Mesendoderm (in vitro differentiated cells): ENCODE measurements around the gene NPS.
A peak's percentile ranks its signal among the peaks of the same experiment; 100 is the strongest.

ENCODE experiments used
- DNase-seq: peaks from one replicate; pipeline ENCODE4 v3.0.0; 2013
- H2AK5ac ChIP-seq: 2 replicates; pipeline ENCODE4 v1.6.1; 2013; ENCODE audit warnings: low read length, inconsistent platforms
- H2BK120ac ChIP-seq: 2 replicates; pipeline ENCODE4 v1.6.1; 2013; ENCODE audit warnings: low read depth, mild to moderate bottlenecking, low read length, moderate library complexity, mixed read lengths
- H2BK15ac ChIP-seq: replicated peaks from 2 replicates; pipeline ENCODE4 v1.6.1; 2013; ENCODE audit warnings: low read depth, mild to moderate bottlenecking, moderate library complexity
- H2BK5ac ChIP-seq: 2 replicates; pipeline ENCODE4 v1.6.1; 2013; ENCODE audit warnings: low read length, inconsistent platforms
- H3K18ac ChIP-seq: 2 replicates; pipeline ENCODE4 v1.6.1; 2013; ENCODE audit warnings: mild to moderate bottlenecking, low read length, mixed read lengths
- H3K23ac ChIP-seq: one replicate; pipeline ENCODE4 v1.6.1; 2013; ENCODE audit warnings: low read length
- H3K27ac ChIP-seq: 2 replicates; pipeline ENCODE4 v1.5.1; 2013; ENCODE audit warnings: low read depth, mild to moderate bottlenecking, inconsistent platforms, low read length, moderate library complexity
- H3K27me3 ChIP-seq: 2 replicates; pipeline ENCODE4 v1.6.1; 2013; ENCODE audit warnings: low read length, control low read depth, mild to moderate bottlenecking, inconsistent platforms; ENCODE audit not compliant: insufficient read depth, poor library complexity
- H3K36me3 ChIP-seq: 2 replicates; pipeline ENCODE4 v1.6.1; 2013; ENCODE audit warnings: low read length, inconsistent platforms; ENCODE audit not compliant: control insufficient read depth, insufficient read depth
- H3K4ac ChIP-seq: one replicate; pipeline ENCODE4 v1.6.1; 2013; ENCODE audit warnings: low read depth, mild to moderate bottlenecking, low read length, moderate library complexity
- H3K4me1 ChIP-seq: 2 replicates; pipeline ENCODE4 v1.6.1; 2013; ENCODE audit warnings: low read depth, low read length, inconsistent platforms; ENCODE audit not compliant: control insufficient read depth
- H3K4me2 ChIP-seq: 2 replicates; pipeline ENCODE4 v1.6.1; 2013; ENCODE audit warnings: low read length
- H3K4me3 ChIP-seq: 2 replicates; pipeline ENCODE4 v1.5.1; 2013; ENCODE audit warnings: mild to moderate bottlenecking, low read length
- H3K56ac ChIP-seq: one replicate; pipeline ENCODE4 v1.6.1; 2013; ENCODE audit warnings: low read length
- H3K79me1 ChIP-seq: 2 replicates; pipeline ENCODE4 v1.6.1; 2013; ENCODE audit warnings: low read length, inconsistent platforms
- H3K79me2 ChIP-seq: 2 replicates; pipeline ENCODE4 v1.6.1; 2013; ENCODE audit warnings: mild to moderate bottlenecking, low read length; ENCODE audit not compliant: control insufficient read depth, insufficient read depth
- H3K9ac ChIP-seq: 2 replicates; pipeline ENCODE4 v1.6.1; 2013; ENCODE audit warnings: low read length, inconsistent platforms
- H4K5ac ChIP-seq: one replicate; pipeline ENCODE4 v1.6.1; 2013; ENCODE audit warnings: low read length
- H4K8ac ChIP-seq: one replicate; pipeline ENCODE4 v1.6.1; 2013; ENCODE audit warnings: low read depth, mild to moderate bottlenecking, control low read depth, low read length, moderate library complexity
- WGBS: extraction: QIAGEN DNeasy Blood & Tissue Kit; methylation state at CpG from one replicate; pipeline ENCODE4 v1.1.7; 2013; ENCODE audit warnings: low lambda C conversion rate, missing lambda C conversion rate; ENCODE audit not compliant: insufficient coverage; ENCODE audit errors: extremely low coverage; 5-methylcytosine and 5-hydroxymethylcytosine counted together

NPS gene

GRCh38 chr10:127561647-127562046, 12.5 kb downstream of the NPS start:
- Histone ChIP-seq H3K18ac (no peak overlapping the region), H2AK5ac (no peak overlapping the region), H4K5ac (no peak overlapping the region), H3K4me3 (no peak overlapping the region), H2BK5ac (no peak overlapping the region), H3K4me1 (no peaks in the 10 kb centered on the region), H3K23ac (no peak overlapping the region), H3K27me3 (no peaks in the 10 kb centered on the region), H3K4ac (no peak overlapping the region), H3K79me2 (no peaks in the 10 kb centered on the region), H4K8ac (no peak overlapping the region), H3K27ac (no peak overlapping the region), H2BK120ac (no peak overlapping the region), H2BK15ac (no peak overlapping the region), H3K4me2 (no peak overlapping the region), H3K36me3 (no peaks in the 10 kb centered on the region), H3K56ac (no peak overlapping the region), H3K9ac (no peak overlapping the region), H3K79me1 (no peaks in the 10 kb centered on the region)
- DNase-seq: no peak
- no CpG with 5 or more reads among the region's 8 CpGs for WGBS

DNA sequence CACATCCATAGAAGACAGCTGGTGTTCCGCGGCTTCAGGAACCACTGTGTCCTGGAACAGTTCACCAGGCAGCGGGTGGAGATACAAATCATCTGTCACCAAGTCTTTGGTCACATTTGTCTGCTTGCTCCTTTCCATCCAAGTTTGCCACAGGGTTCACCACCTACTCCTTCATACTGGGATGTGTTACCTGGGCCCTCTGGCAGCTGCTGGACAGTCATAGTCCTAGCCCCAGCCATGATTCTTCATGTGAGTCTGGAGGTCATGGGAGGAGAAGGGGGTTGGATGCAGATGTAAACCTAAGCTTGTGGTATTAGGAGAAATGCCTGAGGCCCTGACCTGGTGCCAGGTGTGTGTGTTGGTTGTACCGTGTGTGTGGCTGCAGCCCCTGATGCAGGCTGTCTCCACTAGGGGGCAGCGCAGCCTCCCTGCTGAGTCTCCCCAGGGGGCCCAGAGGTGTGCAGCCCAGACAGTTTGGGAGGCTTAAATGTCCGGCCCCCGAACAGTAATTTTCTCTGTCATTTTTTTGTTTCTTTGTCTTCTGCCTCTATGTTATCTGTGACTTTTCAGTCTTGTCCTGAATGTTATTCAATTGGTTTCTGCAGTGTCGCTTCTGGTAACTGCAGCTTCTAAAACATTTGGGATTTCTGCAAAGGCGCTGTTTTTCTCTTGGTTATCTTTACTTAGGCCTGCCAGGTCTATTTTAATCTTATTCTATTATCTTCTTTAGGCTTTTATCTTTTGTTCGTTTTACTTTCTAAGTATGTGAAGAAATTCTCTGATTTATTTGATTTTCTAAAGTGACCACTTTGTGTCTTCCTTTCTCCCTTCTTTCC, 14.8 kb downstream of the NPS start:
- peak; percentile 18 for DNase-seq
- H2BK5ac ChIP-seq: no peak overlapping the region

DNA sequence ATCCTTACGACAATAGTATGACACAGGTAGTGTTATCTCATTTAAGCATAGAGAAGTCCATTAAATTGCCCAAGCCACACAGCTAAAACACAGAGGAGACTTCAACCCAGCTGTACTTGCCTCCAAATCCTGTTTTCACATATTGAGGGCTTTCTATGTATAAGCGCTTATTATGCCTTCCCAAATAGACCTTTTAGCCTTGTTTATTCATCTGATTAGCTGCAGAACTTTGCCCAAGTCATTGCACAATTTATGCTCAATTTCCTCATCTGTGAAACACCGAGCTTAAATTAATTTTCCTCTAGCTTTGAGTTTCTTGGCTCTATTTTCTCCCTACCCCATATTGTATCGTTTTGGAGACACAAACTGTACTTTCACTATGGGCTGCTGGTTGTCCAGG, 15.5 kb downstream of the NPS start:
- Histone ChIP-seq H3K23ac (no peak overlapping the region), H3K18ac (no peak overlapping the region)
- WGBS: no CpG with 5 or more reads among the region's 4 CpGs

More for the DNA sequence above, 14.8 kb downstream of the NPS start:
- Histone ChIP-seq H3K79me2 (no peaks in the 10 kb centered on the region), H4K8ac (no peak overlapping the region), H3K27ac (no peak overlapping the region), H3K4me2 (no peak overlapping the region), H3K23ac (no peak overlapping the region), H4K5ac (no peak overlapping the region), H2BK15ac (no peak overlapping the region), H3K56ac (no peak overlapping the region), H3K27me3 (no peaks in the 10 kb centered on the region), H3K4ac (no peak overlapping the region), H3K79me1 (no peaks in the 10 kb centered on the region), H3K18ac (no peak overlapping the region), H2AK5ac (no peak overlapping the region), H3K4me1 (no peaks in the 10 kb centered on the region), H3K36me3 (no peaks in the 10 kb centered on the region), H3K9ac (no peak overlapping the region), H3K4me3 (no peak overlapping the region), H2BK120ac (no peak overlapping the region)
- WGBS: no CpG with 5 or more reads among the region's 10 CpGs

GRCh38 chr10:127565583-127565982, 16.5 kb downstream of the NPS start:
- Histone ChIP-seq H3K27ac (no peak overlapping the region), H3K9ac (no peak overlapping the region), H3K4ac (no peak overlapping the region), H2BK5ac (no peak overlapping the region), H3K23ac (no peak overlapping the region), H3K79me2 (no peaks in the 10 kb centered on the region), H3K56ac (no peak overlapping the region), H3K18ac (no peak overlapping the region), H4K8ac (no peak overlapping the region), H3K79me1 (no peaks in the 10 kb centered on the region), H3K4me1 (no peaks in the 10 kb centered on the region), H3K27me3 (no peaks in the 10 kb centered on the region), H3K36me3 (no peaks in the 10 kb centered on the region), H4K5ac (no peak overlapping the region), H2BK15ac (no peak overlapping the region), H3K4me3 (no peak overlapping the region), H2BK120ac (no peak overlapping the region), H2AK5ac (no peak overlapping the region), H3K4me2 (no peak overlapping the region)
- no peak for DNase-seq
- WGBS: no CpG with 5 or more reads among the region's 4 CpGs

More for the DNA sequence above, 15.5 kb downstream of the NPS start:
- no peak overlapping the region for H3K27ac ChIP-seq
- no peak overlapping the region for H2BK5ac ChIP-seq
- no peak overlapping the region for H3K56ac ChIP-seq
- no peaks in the 10 kb centered on the region for H3K27me3 ChIP-seq
- no peak overlapping the region for H2AK5ac ChIP-seq
- H4K8ac ChIP-seq: no peak overlapping the region
- no peaks in the 10 kb centered on the region for H3K4me1 ChIP-seq
- no peak for DNase-seq
- no peak overlapping the region for H2BK120ac ChIP-seq
- no peak overlapping the region for H3K4me3 ChIP-seq
- no peak overlapping the region for H4K5ac ChIP-seq
- H3K9ac ChIP-seq: no peak overlapping the region
- no peak overlapping the region for H2BK15ac ChIP-seq
- H3K79me1 ChIP-seq: no peaks in the 10 kb centered on the region
- no peak overlapping the region for H3K4me2 ChIP-seq
- H3K4ac ChIP-seq: no peak overlapping the region
- no peaks in the 10 kb centered on the region for H3K79me2 ChIP-seq
- no peaks in the 10 kb centered on the region for H3K36me3 ChIP-seq

DNA sequence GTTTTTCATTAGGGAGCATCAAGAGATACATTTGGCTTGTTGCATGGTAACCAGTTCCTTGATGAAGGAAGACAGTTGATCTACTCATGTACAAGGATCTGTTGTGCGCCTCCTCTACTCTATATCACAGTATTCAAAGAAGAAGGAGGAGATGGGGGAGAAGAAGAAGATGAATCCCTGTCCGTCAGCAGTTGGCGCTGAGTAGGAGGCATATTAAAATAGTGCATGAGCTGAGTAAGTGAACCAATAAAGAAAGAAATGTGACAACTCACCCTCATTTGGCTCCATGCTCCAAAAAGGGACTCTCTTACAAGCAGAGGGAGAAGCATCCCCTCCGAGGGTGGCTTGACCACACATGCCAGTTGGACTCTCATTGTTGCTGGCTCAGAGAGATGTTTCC, 20.1 kb downstream of the NPS start:
- Histone ChIP-seq H3K9ac (no peak overlapping the region), H3K4ac (no peak overlapping the region), H3K27me3 (no peaks in the 10 kb centered on the region), H3K36me3 (no peaks in the 10 kb centered on the region), H3K4me2 (no peak overlapping the region), H3K79me2 (no peaks in the 10 kb centered on the region), H2BK5ac (no peak overlapping the region), H3K27ac (no peak overlapping the region), H2AK5ac (no peak overlapping the region), H3K4me3 (no peak overlapping the region), H2BK120ac (no peak overlapping the region), H4K5ac (no peak overlapping the region), H3K18ac (no peak overlapping the region), H2BK15ac (no peak overlapping the region), H3K23ac (no peak overlapping the region), H3K79me1 (no peaks in the 10 kb centered on the region), H3K56ac (no peak overlapping the region), H3K4me1 (no peaks in the 10 kb centered on the region), H4K8ac (no peak overlapping the region)
- no CpG with 5 or more reads among the region's 4 CpGs for WGBS
- no peak for DNase-seq

- no CpG with 5 or more reads among the region's 3 CpGs for WGBS
- H2BK120ac ChIP-seq: no peak overlapping the region
- H3K4me1 ChIP-seq: no peaks in the 10 kb centered on the region
- H3K27me3 ChIP-seq: no peaks in the 10 kb centered on the region
- no peak overlapping the region for H3K9ac ChIP-seq
- no peak overlapping the region for H2BK5ac ChIP-seq
- no peak for DNase-seq
- H4K5ac ChIP-seq: no peak overlapping the region
- H3K18ac ChIP-seq: no peak overlapping the region
- no peaks in the 10 kb centered on the region for H3K36me3 ChIP-seq
- no peak overlapping the region for H3K4me3 ChIP-seq
- H3K23ac ChIP-seq: no peak overlapping the region
- H2AK5ac ChIP-seq: no peak overlapping the region
- H3K79me1 ChIP-seq: no peaks in the 10 kb centered on the region
- H4K8ac ChIP-seq: no peak overlapping the region
- H3K79me2 ChIP-seq: no peaks in the 10 kb centered on the region
- H3K4ac ChIP-seq: no peak overlapping the region
- H2BK15ac ChIP-seq: no peak overlapping the region
- no peak overlapping the region for H3K27ac ChIP-seq
- no peak overlapping the region for H3K4me2 ChIP-seq
- no peak overlapping the region for H3K56ac ChIP-seq
Measured at GRCh38 chr10:127570036-127570435, 20.9 kb downstream of the NPS start.
